Measurements from ENCODE around the gene ASPDH. TPM values are rescaled to one million over a fixed set of nuclear protein-coding genes. Genes with fewer than 3 reads are reported as not detected.

ASPDH gene
- total RNA-seq, 1 experiment from 2014 or later, result not detected

GRCh38 chr19:50476224-50476906 is 37.3 kb downstream of the ASPDH start, which contains the start of the genes EMC10 and GARIN5A (continued):
- TF ChIP-seq ATF3 (IDR thresholded peaks at IDR 0.05) (no peak), EZH2 (IDR thresholded peaks at IDR 0.05) (no peak), JUND (IDR thresholded peaks at IDR 0.05) (no peak), SRF (IDR thresholded peaks at IDR 0.05; ENCODE audit: low read depth) (no peak)

- BruUV-seq (replicated peaks), result TSS peak; percentile 69
- Histone ChIP-seq H3K36me3 (ENCODE audit: control insufficient read depth in 1 of 2, insufficient read depth in 2 of 2, low read length in 2 of 2) (peaks cover 8 to 18% of the 10 kb centered on the region in 2 experiments; a peak in 3 of 4 replicates), H3K4me3 (replicated peaks in 1 of 2; ENCODE audit: low read depth in 1 of 2, low read length in 2 of 2) (peak overlapping the region; percentile 92 to 100), H3K9me3 (ENCODE audit: control insufficient read depth in 1 of 2, insufficient read depth in 1 of 2, low read depth in 1 of 2, low read length in 2 of 2) (no peaks in the 10 kb centered on the region), H3K4me2 (ENCODE audit: low read length) (peak overlapping the region; percentile 97), H3K4me1 (ENCODE audit: control insufficient read depth in 1 of 2, insufficient read depth in 2 of 2, low read length in 2 of 2) (peaks cover 9 to 21% of the 10 kb centered on the region in 2 experiments; a peak in 3 of 4 replicates), H3K27me3 (ENCODE audit: insufficient read depth, low read length) (no peaks in the 10 kb centered on the region), H3K9ac (ENCODE audit: low read length) (peak overlapping the region; percentile 92), H3K27ac (ENCODE audit: low read depth, low read length) (peak overlapping the region; percentile 50; the same call in 1 of the 2 replicates), H4K20me1 (ENCODE audit: insufficient read depth) (no peaks in the 10 kb centered on the region), H2AFZ (ENCODE audit: low read depth, low read length, poor library complexity, severe bottlenecking) (no peak overlapping the region), H3K9me2 (ENCODE audit: insufficient read depth) (no peaks in the 10 kb centered on the region), H3K79me2 (ENCODE audit: insufficient read depth, low read length) (peaks cover 38% of the 10 kb centered on the region)
- CTCF ChIA-PET, result no interaction called here
- POLR2A ChIA-PET, result interaction anchor here (1.2 kb wide), 1 partner anchor 10 kb away, joined by 3 read pairs; no protein-coding TSS in a partner anchor
- ATAC-seq (no peak), DNase-seq (ENCODE audit: low read depth, low spot score) (no peak)
- RAD21 ChIA-PET (ENCODE audit: low non-redundant PET in 1 of 2, low total read pairs in 2 of 2, uncharacterized antibody in 2 of 2, unreplicated experiment in 2 of 2), result no interaction called here
- intact Hi-C loops (cut with micrococcal nuclease), result loop anchor here (1.0 kb wide), 2 partner anchors 36 to 99 kb away; partner anchors contain the start of genes JOSD2 and NR1H2
- TF ChIP-seq ZBTB33 (IDR thresholded peaks at IDR 0.05; ENCODE audit: extremely low read depth, insufficient replicate concordance, low read length), result no peak
- TF ChIP-seq TCF7L2 (IDR thresholded peaks at IDR 0.05; ENCODE audit: borderline replicate concordance, extremely low read depth, insufficient read depth, insufficient read length), result no peak
- no peak for TF ChIP-seq CTCF (IDR thresholded peaks at IDR 0.05 in 2 of 3, conservative IDR thresholded peaks at IDR 0.05 in 1 of 3; ENCODE audit: borderline replicate concordance in 1 of 3, insufficient read depth in 1 of 3, low read depth in 2 of 3, low read length in 2 of 3)
- TF ChIP-seq ZFX (IDR thresholded peaks at IDR 0.05), result 0 out of 2 replicates have a peak, but pooled peaks have one; percentile 6
- TF ChIP-seq JUND (IDR thresholded peaks at IDR 0.05), result no peak
- TF ChIP-seq FOSL1 (IDR thresholded peaks at IDR 0.05; ENCODE audit: low read depth), result no peak
These were observed 37.9 kb downstream of the ASPDH start for GRCh38 chr19:50475736-50476223.
